Measurements from ENCODE around the gene BAIAP2.

BAIAP2 gene

GRCh38 chr17:81086789-81087551 lies 52.0 kb downstream of the BAIAP2 start:
- DNase-seq (ENCODE audit: low spot score): no peak

GRCh38 chr17:81090361-81091136 lies 55.6 kb downstream of the BAIAP2 start:
- no peak for DNase-seq (ENCODE audit: low spot score)

GRCh38 chr17:81091154-81091553 lies 56.2 kb downstream of the BAIAP2 start:
- no peak for DNase-seq (ENCODE audit: low spot score)

- no peak for DNase-seq (ENCODE audit: low spot score)
Observed at GRCh38 chr17:81091774-81092517, 57.0 kb downstream of the BAIAP2 start.

GRCh38 chr17:81092518-81093095 lies 57.7 kb downstream of the BAIAP2 start:
- no peak for DNase-seq (ENCODE audit: low spot score)

- no peak for DNase-seq (ENCODE audit: low spot score)
Observed at GRCh38 chr17:81093619-81094508, 58.9 kb downstream of the BAIAP2 start.

- DNase-seq (ENCODE audit: low spot score): peak; percentile 31
Observed at GRCh38 chr17:81094509-81095382, 59.8 kb downstream of the BAIAP2 start.

GRCh38 chr17:81095383-81095762 lies 60.4 kb downstream of the BAIAP2 start:
- DNase-seq (ENCODE audit: low spot score): no peak

- DNase-seq (ENCODE audit: low spot score): no peak
Observed at GRCh38 chr17:81096741-81097133, 61.8 kb downstream of the BAIAP2 start.

GRCh38 chr17:81097134-81097942 lies 62.4 kb downstream of the BAIAP2 start:
- peak; percentile 15 for DNase-seq (ENCODE audit: low spot score)

- DNase-seq (ENCODE audit: low spot score): no peak
Observed at GRCh38 chr17:81097943-81098308, 63.0 kb downstream of the BAIAP2 start.

- no peak for DNase-seq (ENCODE audit: low spot score)
Observed at GRCh38 chr17:81099888-81100287, 64.9 kb downstream of the BAIAP2 start.

- no peak for DNase-seq (ENCODE audit: low spot score)
Observed at GRCh38 chr17:81100668-81101067, 65.7 kb downstream of the BAIAP2 start.

- DNase-seq (ENCODE audit: low spot score): peak; percentile 78
Observed at GRCh38 chr17:81101614-81102306, 66.8 kb downstream of the BAIAP2 start.

- DNase-seq (ENCODE audit: low spot score): no peak
Observed at GRCh38 chr17:81102352-81102751, 67.4 kb downstream of the BAIAP2 start.

- no peak for DNase-seq (ENCODE audit: low spot score)
Observed at GRCh38 chr17:81102869-81103268, 67.9 kb downstream of the BAIAP2 start.

- no peak for DNase-seq (ENCODE audit: low spot score)
Observed at GRCh38 chr17:81103379-81103778, 68.4 kb downstream of the BAIAP2 start.

- no peak for DNase-seq (ENCODE audit: low spot score)
Observed at GRCh38 chr17:81106716-81107115, 71.8 kb downstream of the BAIAP2 start.

- DNase-seq (ENCODE audit: low spot score): no peak
Observed at GRCh38 chr17:81108220-81108619, 73.3 kb downstream of the BAIAP2 start.
